Left ventricle myocardium inferior (tissue), 1 donor: ENCODE measurements around the gene SLC41A3. TPM values are rescaled to one million over a fixed set of nuclear protein-coding genes. Genes with fewer than 3 reads are reported as not detected.
"Not testable (repeated sequence)": the region's sequence is repeated elsewhere in the genome, so short reads cannot be mapped to it uniquely, and the experiment has no call there.

Experiments
- DNase-seq: peaks from one replicate; pipeline ENCODE4 v3.0.0-alpha.2; 2020
- H3K27ac ChIP-seq: fragments of 200-600 bp; replicated peaks from 2 replicates; pipeline ENCODE4 v1.8.0; 2021
- H3K27me3 ChIP-seq: fragments of 200-600 bp; 2 replicates; pipeline ENCODE4 v1.8.0; 2021; ENCODE audit warnings: low read depth
- H3K36me3 ChIP-seq: fragments of 200-600 bp; 2 replicates; pipeline ENCODE4 v1.8.0; 2021
- H3K4me1 ChIP-seq: fragments of 200-600 bp; 2 replicates; pipeline ENCODE4 v1.8.0; 2021
- H3K4me3 ChIP-seq: fragments of 200-600 bp; 2 replicates; pipeline ENCODE4 v1.8.0; 2021; ENCODE audit warnings: mild to moderate bottlenecking, moderate library complexity
- H3K9me3 ChIP-seq: fragments of 200-600 bp; replicated peaks from 2 replicates; pipeline ENCODE4 v1.8.0; 2021
- CTCF ChIP-seq: fragments of 200-600 bp; IDR thresholded peaks from 2 replicates; pipeline ENCODE4 v1.8.0; 2021; ENCODE audit warnings: antibody characterized with exemption, mild to moderate bottlenecking, borderline replicate concordance
- intact Hi-C: fragments of 100-400 bp; cut with micrococcal nuclease; formaldehyde crosslinking; loops from one replicate; pipeline ENCODE4 v1.11.0; 2022
- total RNA-seq: library from RNA; stranded (reverse); fragmentation: NEBNext Ultra II Directional; extraction: Animal tissue kit (Norgen Biotek cat#: 25700); gene quantifications from one replicate; pipeline ENCODE4 v1.2.1, GENCODE V29; 2021
- donor health status: DM: no; HTN: yes; CAD: no; lungs with severe emphysema.

SLC41A3 gene
- total RNA-seq, 1 donor from 2014 or later = 30.2 TPM

GRCh38 chr3:126076140-126076539, 7.8 kb downstream of the SLC41A3 start:
- Histone ChIP-seq H3K36me3 (peaks cover 5% of the 10 kb centered on the region), H3K4me3 (no peak overlapping the region), H3K4me1 (no peaks in the 10 kb centered on the region), H3K27me3 (no peaks in the 10 kb centered on the region), H3K9me3 (peaks cover 12% of the 10 kb centered on the region), H3K27ac (no peak overlapping the region)
- intact Hi-C loops = no loop called here
- no peak for TF ChIP-seq CTCF
- DNase-seq = no peak

GRCh38 chr3:126070146-126070545, 13.8 kb downstream of the SLC41A3 start:
- no peaks in the 10 kb centered on the region for H3K27me3 ChIP-seq
- H3K27ac ChIP-seq = no peak overlapping the region
- intact Hi-C loops = no loop called here
- no peak for TF ChIP-seq CTCF
- DNase-seq = no peak
- H3K4me1 ChIP-seq = no peaks in the 10 kb centered on the region
- H3K9me3 ChIP-seq = peaks cover 12% of the 10 kb centered on the region
- peaks cover 31% of the 10 kb centered on the region for H3K36me3 ChIP-seq
- no peak overlapping the region for H3K4me3 ChIP-seq

GRCh38 chr3:126067959-126068358, 16.0 kb downstream of the SLC41A3 start:
- Histone ChIP-seq H3K27me3 (no peaks in the 10 kb centered on the region), H3K4me3 (no peak overlapping the region), H3K4me1 (peaks cover 6% of the 10 kb centered on the region), H3K36me3 (peaks cover 29% of the 10 kb centered on the region), H3K27ac (no peak overlapping the region), H3K9me3 (no peaks in the 10 kb centered on the region)
- no peak for TF ChIP-seq CTCF
- intact Hi-C loops = no loop called here
- DNase-seq = no peak

GRCh38 chr3:126066676-126067075, 17.2 kb downstream of the SLC41A3 start:
- DNase-seq, H3K4me3 ChIP-seq, H3K9me3 ChIP-seq, H3K4me1 ChIP-seq, H3K27ac ChIP-seq, H3K27me3 ChIP-seq, intact Hi-C loops: not testable (repeated sequence)
- H3K36me3 ChIP-seq = peaks cover 25% of the 10 kb centered on the region

GRCh38 chr3:126065876-126066275, 18.0 kb downstream of the SLC41A3 start:
- Histone ChIP-seq H3K27ac (no peak overlapping the region), H3K27me3 (no peaks in the 10 kb centered on the region), H3K4me1 (peaks cover 11% of the 10 kb centered on the region), H3K9me3 (no peaks in the 10 kb centered on the region), H3K4me3 (no peak overlapping the region), H3K36me3 (peaks cover 25% of the 10 kb centered on the region)
- no peak for DNase-seq
- no peak for TF ChIP-seq CTCF
- intact Hi-C loops = no loop called here

- Histone ChIP-seq H3K36me3 (peaks cover 29% of the 10 kb centered on the region), H3K27me3 (no peaks in the 10 kb centered on the region), H3K4me1 (peaks cover 14% of the 10 kb centered on the region), H3K9me3 (no peaks in the 10 kb centered on the region), H3K4me3 (no peak overlapping the region), H3K27ac (no peak overlapping the region)
- DNase-seq = no peak
- TF ChIP-seq CTCF = no peak
- intact Hi-C loops = no loop called here
Measured at GRCh38 chr3:126064627-126065258, 19.2 kb downstream of the SLC41A3 start.
